Stimulated activated CD4-positive, alpha-beta T cell treated with anti-CD3 and anti-CD28 coated beads, Interleukin-4, amount 100 ng/mL, for 1 hour (primary cell): ENCODE results near the gene C6orf120.

Experiments used
- DNase-seq: peaks from one replicate; pipeline ENCODE4 v3.0.0-alpha.2; 2020

Gene C6orf120

GRCh38 chr6:169685860-169686259, 16.1 kb upstream of the C6orf120 start:
- DNase-seq, result no peak

GRCh38 chr6:169689287-169689686, 12.6 kb upstream of the C6orf120 start:
- DNase-seq, result no peak

GRCh38 chr6:169691260-169691659, 10.7 kb upstream of the C6orf120 start:
- no peak for DNase-seq

- DNase-seq, result no peak
These were observed 9.4 kb upstream of the C6orf120 start for GRCh38 chr6:169692516-169692915.

GRCh38 chr6:169695131-169695530, 6.8 kb upstream of the C6orf120 start:
- DNase-seq, result no peak

- peak; percentile 8 for DNase-seq
These were observed 4.8 kb upstream of the C6orf120 start for GRCh38 chr6:169697115-169697514.

- no peak for DNase-seq
These were observed 1.6 kb upstream of the C6orf120 start for GRCh38 chr6:169700296-169700695.

GRCh38 chr6:169701311-169701953, 494 bp upstream of the C6orf120 start:
- DNase-seq, result no peak

GRCh38 chr6:169702840-169703246, 917 bp downstream of the C6orf120 start:
- peak; percentile 33 for DNase-seq

- no peak for DNase-seq
These were observed 5.8 kb downstream of the C6orf120 start for GRCh38 chr6:169707772-169708171.

GRCh38 chr6:169709293-169709692, 7.4 kb downstream of the C6orf120 start:
- no peak for DNase-seq

- DNase-seq, result no peak
These were observed 8.1 kb downstream of the C6orf120 start for GRCh38 chr6:169710009-169710408.

- DNase-seq, result no peak
These were observed 12.3 kb downstream of the C6orf120 start for GRCh38 chr6:169714178-169714577.

GRCh38 chr6:169714595-169714994, 12.7 kb downstream of the C6orf120 start:
- DNase-seq, result no peak

GRCh38 chr6:169719117-169719516, 17.2 kb downstream of the C6orf120 start:
- no peak for DNase-seq

GRCh38 chr6:169720207-169720855, 18.4 kb downstream of the C6orf120 start:
- DNase-seq, result no peak

GRCh38 chr6:169722362-169723199, 20.7 kb downstream of the C6orf120 start:
- DNase-seq, result peak; percentile 34

GRCh38 chr6:169723200-169723909, 21.4 kb downstream of the C6orf120 start:
- DNase-seq, result peak; percentile 66

- DNase-seq, result peak; percentile 47
These were observed 22.1 kb downstream of the C6orf120 start for GRCh38 chr6:169723991-169724493.

GRCh38 chr6:169724494-169725124, 22.7 kb downstream of the C6orf120 start, which contains the start of gene PHF10:
Gene PHF10 (minus strand): TSS chr6:169724500. CDS start chr6:169723931, 569 bp downstream.
- DNase-seq, result peak; percentile 80

- DNase-seq, result peak; percentile 17
These were observed 23.5 kb downstream of the C6orf120 start for GRCh38 chr6:169725125-169726048.
